Stimulated activated CD4-positive, alpha-beta T cell treated with anti-CD3 and anti-CD28 coated beads, TNF-alpha, amount 100 ng/mL, for 48 hours (primary cell): Measurements from ENCODE around the gene MGMT.

Experiments used
- DNase-seq, 3 donors: peaks; one replicate each; pipeline ENCODE4 v3.0.0-alpha.2; 2020; ENCODE audit warnings: low read depth in 3 of 3

Gene MGMT

DNA sequence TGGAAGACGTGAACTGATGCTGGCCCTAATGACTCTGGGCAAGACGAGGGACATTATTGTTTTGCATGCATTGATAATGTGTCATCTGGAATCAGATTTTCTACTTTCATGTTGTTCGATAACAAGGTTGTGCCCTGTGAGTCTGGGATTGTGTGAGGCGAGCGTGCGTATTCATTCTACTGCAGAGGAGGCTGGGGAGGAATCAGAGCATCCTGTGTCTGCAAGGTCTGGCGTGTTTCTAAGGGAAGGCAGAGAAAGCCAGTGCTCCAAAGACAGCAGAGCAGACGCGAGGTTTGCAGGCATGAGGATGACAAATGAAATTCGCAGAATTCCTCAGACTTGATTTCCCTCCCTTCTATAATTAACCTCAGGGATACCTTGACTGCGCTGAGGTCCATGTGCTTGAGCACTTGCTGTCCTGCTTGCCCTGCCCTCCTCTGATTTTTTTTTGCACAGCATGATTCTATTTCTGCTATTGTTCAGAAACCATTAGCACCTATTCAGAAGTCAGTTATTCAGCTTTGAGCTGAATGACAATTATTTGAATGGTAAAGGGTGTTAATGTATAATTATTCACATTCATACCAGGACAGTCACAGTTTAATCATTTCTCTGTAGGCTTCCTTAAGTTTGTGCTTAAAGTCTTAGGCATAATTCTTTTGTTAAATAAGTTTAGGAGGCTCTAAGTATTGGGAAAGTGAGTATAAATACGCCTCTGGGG, 263.4 kb downstream of the MGMT start:
- DNase-seq = no peak

DNA sequence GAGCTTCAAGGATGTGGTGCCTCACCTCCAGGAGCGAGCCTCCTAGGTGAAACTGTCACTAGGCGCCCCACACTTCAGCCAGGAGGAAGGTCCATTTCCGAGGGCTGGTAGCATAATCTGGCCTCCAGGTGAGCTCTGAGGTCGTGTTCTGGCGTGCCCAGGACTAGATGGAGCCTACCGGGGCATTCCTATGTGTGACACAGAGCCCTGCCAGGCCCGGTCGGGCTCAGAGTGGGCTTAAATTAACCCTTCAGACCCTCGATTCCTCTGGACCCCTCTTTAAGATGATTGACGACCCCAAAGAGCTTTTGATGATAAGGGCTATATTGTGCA, 263.9 kb downstream of the MGMT start:
- no peak for DNase-seq

GRCh38 chr10:129740532-129741279, 273.7 kb downstream of the MGMT start:
- no peak for DNase-seq

DNA sequence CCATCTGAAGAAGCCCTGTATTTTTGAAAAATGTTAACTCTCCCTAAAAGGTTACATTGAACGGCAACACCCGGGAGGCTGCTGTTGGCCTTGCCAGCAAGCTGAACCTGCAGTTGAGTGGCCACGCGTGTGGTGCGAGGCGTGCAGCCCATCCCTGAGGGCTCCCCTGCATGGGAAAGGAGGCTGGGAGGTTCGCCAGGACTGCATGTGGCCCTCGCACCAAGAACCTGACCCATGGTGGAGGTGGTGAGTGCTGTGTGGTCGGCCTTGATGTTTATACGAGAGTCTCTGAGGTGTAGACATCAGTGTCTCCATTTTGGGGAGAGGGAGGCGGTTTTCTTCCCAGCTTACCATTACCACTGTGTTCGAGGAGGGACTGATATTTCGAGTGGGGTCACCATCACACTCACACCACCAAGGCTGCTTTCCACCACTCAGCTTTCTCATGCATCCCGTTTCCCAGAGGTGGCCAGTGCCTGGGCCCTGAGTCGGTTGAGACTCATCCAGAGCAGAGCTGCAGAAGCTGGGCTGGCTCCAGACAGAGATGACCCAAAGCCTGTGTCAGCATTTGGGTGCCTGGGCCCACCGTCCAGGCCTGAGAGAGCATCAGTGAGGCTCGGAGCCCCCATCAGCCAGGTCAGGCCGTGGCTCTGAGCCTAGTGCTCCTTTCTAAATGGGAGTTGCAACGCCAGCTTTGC, 274.4 kb downstream of the MGMT start:
- DNase-seq = no peak

DNA sequence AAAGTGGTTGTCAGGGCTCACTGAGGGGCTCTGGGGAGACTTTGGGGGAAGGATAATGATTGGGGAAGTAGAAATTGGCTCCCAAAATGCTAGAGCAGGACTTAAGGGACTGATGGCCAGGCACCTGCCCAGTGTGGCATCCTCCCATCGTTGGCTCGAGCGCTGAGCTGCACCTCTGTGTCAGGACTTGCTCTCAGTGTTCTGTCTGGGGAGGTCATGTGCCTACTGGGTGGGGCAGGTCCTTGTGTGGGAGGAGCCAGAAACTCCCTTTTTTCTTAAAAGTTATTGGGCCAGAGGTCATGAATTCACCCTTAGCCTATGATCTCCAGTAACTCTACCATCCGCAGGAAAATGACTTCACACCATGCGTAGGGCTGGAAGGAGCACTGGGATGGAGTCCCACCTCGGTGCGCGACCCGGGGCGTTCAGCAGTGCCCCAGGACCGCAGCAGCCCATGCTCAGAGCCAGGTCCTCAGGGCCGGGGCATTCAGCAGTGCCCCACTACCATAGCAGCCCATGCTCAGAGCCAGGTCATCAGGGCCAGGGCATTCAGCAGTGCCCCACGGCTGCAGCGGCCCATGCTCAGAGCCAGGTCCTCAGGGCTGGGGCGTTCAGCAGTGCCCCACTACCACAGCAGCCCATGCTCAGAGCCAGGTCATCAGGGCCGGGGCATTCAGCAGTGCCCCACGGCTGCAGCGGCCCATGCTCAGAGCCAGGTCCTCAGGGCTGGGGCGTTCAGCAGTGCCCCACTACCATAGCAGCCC, 275.1 kb downstream of the MGMT start:
- DNase-seq = no peak

GRCh38 chr10:129742742-129743550, 275.9 kb downstream of the MGMT start:
- no peak for DNase-seq

DNA sequence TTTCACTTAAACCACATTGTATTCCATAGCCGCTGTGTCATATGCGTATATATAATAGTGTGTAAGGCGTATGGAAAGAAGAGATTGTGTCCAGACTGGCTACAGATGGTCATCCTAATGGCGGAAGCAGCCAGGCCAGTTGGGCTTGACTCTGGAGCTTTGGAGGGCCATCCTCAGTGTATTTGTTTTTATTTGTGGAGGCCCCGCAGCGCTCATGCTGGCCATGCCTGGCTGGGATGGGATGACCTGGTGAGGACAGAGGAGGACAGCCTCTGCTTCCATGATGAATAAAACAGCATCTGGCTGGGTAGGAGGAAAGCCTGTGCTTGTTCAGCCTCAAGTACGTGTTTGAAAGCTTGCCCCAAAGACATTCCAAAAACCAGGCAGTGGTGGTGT, 276.7 kb downstream of the MGMT start:
- DNase-seq = no peak

DNA sequence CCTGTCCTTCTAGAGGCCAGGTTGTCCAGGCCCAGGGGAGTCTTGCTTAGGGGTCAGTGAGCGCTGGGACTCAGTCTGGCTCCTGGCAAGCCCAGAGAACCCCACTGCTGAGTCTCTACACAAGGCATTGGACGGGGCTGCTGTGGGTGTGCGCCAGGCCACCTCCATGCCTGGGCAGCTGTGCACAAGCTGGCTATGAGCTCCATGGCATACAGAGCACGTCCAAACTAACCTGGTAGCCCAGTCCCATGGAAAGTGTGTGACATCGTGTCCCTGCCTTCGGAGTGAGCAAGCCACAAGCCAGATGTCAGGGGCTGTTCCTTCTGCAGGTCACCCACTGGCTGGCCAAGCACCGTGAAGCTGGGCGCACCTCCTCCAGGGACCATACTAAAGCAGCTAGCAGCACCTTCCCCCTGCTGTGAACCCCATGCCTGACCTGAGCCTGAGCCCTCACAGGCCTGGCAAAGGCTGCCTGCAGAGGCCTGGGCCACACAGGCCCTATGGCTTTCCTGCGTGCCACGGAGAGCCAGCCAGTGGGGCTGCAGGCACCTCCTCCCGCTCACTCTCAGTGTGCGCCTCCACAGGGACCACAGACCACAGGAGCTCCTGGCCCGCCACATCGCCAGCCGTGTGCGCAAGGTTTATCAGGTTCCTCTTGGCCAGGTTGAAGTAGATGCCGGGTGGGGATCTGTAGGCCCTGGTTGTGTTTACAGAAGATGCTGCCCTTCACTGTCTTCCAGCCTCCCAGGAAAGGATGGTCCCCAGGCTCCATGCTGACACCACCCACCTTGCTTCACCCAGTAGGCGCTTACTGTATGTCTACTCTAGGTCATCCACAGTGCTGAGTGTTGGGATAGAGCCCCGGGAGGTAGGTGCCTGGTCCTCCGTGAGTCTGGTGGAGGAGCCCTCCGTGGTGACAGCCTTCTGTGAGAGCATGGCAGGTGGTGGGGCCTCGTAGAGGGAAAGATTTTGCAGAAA, 277.4 kb downstream of the MGMT start:
- no peak for DNase-seq

GRCh38 chr10:129745186-129745750, 278.2 kb downstream of the MGMT start:
- no peak for DNase-seq

GRCh38 chr10:129754211-129755050, 287.4 kb downstream of the MGMT start:
- no peak for DNase-seq

GRCh38 chr10:129755158-129755591, 288.1 kb downstream of the MGMT start:
- DNase-seq = no peak

- no peak for DNase-seq
Measured at GRCh38 chr10:129755621-129756020, 288.6 kb downstream of the MGMT start.

- DNase-seq = no peak
Measured at GRCh38 chr10:129756912-129757901, 290.2 kb downstream of the MGMT start.

DNA sequence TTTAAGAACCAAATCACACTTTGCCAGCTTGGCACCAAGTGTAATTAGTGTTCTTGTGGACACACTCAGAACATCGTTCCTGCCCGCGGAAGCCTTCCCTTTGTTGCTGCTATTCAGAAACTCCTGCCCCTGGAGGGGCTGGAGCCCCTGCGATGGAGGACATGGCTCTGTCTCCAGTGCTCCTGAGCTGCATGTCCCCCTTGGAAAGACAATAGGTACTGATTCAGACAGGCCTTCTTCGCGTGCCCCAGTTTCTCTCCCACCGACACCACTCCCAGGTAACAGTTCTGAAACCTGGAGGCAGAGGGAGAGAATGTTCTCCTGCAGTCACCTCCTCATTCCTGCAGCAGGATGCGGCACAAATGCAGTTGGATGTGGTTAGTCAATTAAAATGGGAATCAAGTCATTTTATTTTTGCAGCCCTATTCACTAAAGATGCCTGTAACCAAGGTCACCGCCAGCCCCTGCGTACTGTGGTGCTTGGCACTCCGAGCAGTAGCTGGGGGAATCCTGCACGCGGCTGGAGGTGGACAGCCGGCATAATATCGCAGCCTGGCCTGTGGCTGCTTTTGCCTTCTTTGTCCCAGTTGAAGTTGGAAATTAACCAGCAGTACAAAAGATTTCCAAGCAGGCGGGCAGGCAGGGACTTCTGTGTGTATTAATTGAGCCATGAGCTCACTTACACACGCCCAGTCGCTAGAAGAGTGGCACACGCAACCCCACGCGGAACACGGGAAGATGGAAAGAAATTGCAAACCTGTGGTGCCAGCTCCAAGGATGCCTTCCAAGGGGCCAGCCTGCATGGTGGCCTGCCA, 291.4 kb downstream of the MGMT start:
- no peak for DNase-seq

DNA sequence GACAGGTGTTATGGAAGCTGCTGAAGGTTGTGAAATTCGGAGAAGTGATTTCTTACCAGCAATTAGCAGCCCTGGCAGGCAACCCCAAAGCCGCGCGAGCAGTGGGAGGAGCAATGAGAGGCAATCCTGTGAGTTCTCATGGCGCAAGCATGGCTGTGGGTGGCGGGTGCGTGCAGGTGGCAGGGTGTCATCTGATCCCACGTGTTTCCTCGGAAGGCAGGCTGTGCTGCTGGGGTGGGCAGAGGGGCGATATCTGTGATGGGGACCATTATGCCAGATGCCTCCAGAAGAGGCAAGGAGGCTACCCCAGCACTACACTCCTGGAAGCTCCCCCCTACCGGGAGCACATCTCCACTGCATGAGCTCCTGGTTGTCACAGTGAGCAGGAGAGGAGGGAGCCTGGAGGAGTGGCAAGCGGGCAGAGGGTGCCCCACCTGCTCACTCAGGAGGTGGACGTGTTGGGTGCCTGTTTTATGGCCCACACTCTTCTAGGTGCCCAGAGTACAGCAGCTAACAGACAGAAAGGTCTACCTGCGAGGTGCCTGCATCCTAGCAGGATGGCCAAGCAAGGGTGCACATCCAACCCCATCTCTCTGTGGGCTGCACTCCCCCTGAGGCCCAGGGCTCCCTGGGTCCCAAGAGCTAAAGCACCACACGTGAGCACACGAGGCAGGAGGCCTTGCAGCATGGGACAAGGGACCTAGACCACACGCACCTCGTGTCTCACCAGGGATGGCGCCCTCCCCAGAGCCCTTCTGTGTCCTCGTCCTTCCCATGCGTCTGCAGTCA, 292.4 kb downstream of the MGMT start:
- no peak for DNase-seq

- no peak for DNase-seq
Measured at GRCh38 chr10:129760003-129760315, 292.9 kb downstream of the MGMT start.
